Hepatocyte (in vitro differentiated cells): ENCODE data around the gene ZNF480.

Source experiments
- EZH2 ChIP-seq: fragments of 200-600 bp; sonication (generic); IDR thresholded peaks from 2 replicates; pipeline ENCODE4 v1.6.1; 2016; ENCODE audit warnings: antibody characterized with exemption, mild to moderate bottlenecking, borderline replicate concordance
- TF ChIP-seq, protein P1 (sequence below): fragments of 200-600 bp; sonication (generic); IDR thresholded peaks from 2 replicates; pipeline ENCODE4 v1.5.1; 2016; ENCODE audit warnings: antibody characterized with exemption, mild to moderate bottlenecking; ENCODE audit not compliant: poor library complexity

GRCh38 chr19:52277471-52277870 is 19.5 kb upstream of the ZNF480 start:
- TF ChIP-seq EZH2, result no peak
- TF ChIP-seq, protein P1, sequence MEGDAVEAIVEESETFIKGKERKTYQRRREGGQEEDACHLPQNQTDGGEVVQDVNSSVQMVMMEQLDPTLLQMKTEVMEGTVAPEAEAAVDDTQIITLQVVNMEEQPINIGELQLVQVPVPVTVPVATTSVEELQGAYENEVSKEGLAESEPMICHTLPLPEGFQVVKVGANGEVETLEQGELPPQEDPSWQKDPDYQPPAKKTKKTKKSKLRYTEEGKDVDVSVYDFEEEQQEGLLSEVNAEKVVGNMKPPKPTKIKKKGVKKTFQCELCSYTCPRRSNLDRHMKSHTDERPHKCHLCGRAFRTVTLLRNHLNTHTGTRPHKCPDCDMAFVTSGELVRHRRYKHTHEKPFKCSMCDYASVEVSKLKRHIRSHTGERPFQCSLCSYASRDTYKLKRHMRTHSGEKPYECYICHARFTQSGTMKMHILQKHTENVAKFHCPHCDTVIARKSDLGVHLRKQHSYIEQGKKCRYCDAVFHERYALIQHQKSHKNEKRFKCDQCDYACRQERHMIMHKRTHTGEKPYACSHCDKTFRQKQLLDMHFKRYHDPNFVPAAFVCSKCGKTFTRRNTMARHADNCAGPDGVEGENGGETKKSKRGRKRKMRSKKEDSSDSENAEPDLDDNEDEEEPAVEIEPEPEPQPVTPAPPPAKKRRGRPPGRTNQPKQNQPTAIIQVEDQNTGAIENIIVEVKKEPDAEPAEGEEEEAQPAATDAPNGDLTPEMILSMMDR, result no peak
